ENCODE data around the gene BOK.
"Not testable (repeated sequence)": the region's sequence is repeated elsewhere in the genome, so short reads cannot be mapped to it uniquely, and the experiment has no call there.

The BOK gene
- 0 reads per million in 4 donors for total RNA-seq

GRCh38 chr2:241558532-241559322 is at the start of gene BOK:
Gene BOK, plus strand, starts transcription at chr2:241558745. Its CDS starts 739 bp downstream, at chr2:241559484.
- DNase-seq, result no peak

GRCh38 chr2:241509155-241509784 is 49.3 kb upstream of the BOK start:
- DNase-seq, result no peak

- DNase-seq, result no peak
Observed at GRCh38 chr2:241511091-241511741, 47.3 kb upstream of the BOK start.

GRCh38 chr2:241514553-241514952 is 44.0 kb upstream of the BOK start:
- DNase-seq, result no peak

- peak in 1 of 5 donors; percentile 24 for DNase-seq
Observed at GRCh38 chr2:241514986-241515737, 43.4 kb upstream of the BOK start.

- DNase-seq, result no peak
Observed at GRCh38 chr2:241516520-241516965, 42.0 kb upstream of the BOK start.

- DNase-seq, result no peak
Observed at GRCh38 chr2:241517297-241517696, 41.2 kb upstream of the BOK start.

- no peak for DNase-seq
Observed at GRCh38 chr2:241519669-241520068, 38.9 kb upstream of the BOK start.

GRCh38 chr2:241522477-241522876 is 36.1 kb upstream of the BOK start:
- no peak for DNase-seq

- not testable (repeated sequence) for DNase-seq
Observed at GRCh38 chr2:241525818-241526780, 32.4 kb upstream of the BOK start.

GRCh38 chr2:241530571-241530970 is 28.0 kb upstream of the BOK start:
- no peak for DNase-seq

- DNase-seq, result no peak
Observed at GRCh38 chr2:241531161-241531722, 27.3 kb upstream of the BOK start.

GRCh38 chr2:241532168-241532567 is 26.4 kb upstream of the BOK start:
- no peak for DNase-seq

- DNase-seq, result no peak
Observed at GRCh38 chr2:241532733-241533601, 25.6 kb upstream of the BOK start.

- DNase-seq, result no peak
Observed at GRCh38 chr2:241534293-241534692, 24.3 kb upstream of the BOK start.

- no peak for DNase-seq
Observed at GRCh38 chr2:241534701-241535375, 23.7 kb upstream of the BOK start.

- DNase-seq, result no peak
Observed at GRCh38 chr2:241535871-241536655, 22.5 kb upstream of the BOK start.

- DNase-seq, result no peak
Observed at GRCh38 chr2:241538838-241539615, 19.5 kb upstream of the BOK start.
